HCT116 (cell line): ENCODE data around the gene OR2A14. TPM values are rescaled to one million over a fixed set of nuclear protein-coding genes. Genes with fewer than 3 reads are reported as not detected.

Experiments used
- ATAC-seq: fragments of 200-7000 bp; cut with Tn5 transposase; 2 replicates; pipeline ENCODE4 v1.9.1; 2020; ENCODE audit warnings: mild to moderate bottlenecking, moderate library complexity
- BruUV-seq: library from RNA; stranded (reverse); fragments of 400-500 nt; replicated peaks from 2 replicates; lab custom pipeline; 2021; lab: Mats Ljungman, UMichigan
- CTCF ChIA-PET: fragments of 300-600 bp; sonication (Branson Sonifier 250); formaldehyde crosslinking; loops from one replicate; lab custom pipeline; 2021; ENCODE audit warnings: antibody characterized with exemption; lab: Charles Lee
- POLR2A ChIA-PET: fragments of 300-600, 350-600 bp; sonication (Branson Sonifier 250); formaldehyde crosslinking; loops from one replicate; lab custom pipeline; 2021; ENCODE audit warnings: antibody characterized with exemption; lab: Charles Lee
- RAD21 ChIA-PET, 2 experiments: fragments of 300-600 bp; sonication (Branson Sonifier 250); formaldehyde crosslinking; loops; one replicate each; lab custom pipeline; 2023; ENCODE audit warnings: low total read pairs in 2 of 2; ENCODE audit not compliant: uncharacterized antibody in 2 of 2, unreplicated experiment in 2 of 2, low non-redundant PET in 1 of 2; lab: Charles Lee
- DNase-seq: peaks from one replicate; pipeline ENCODE4 v3.0.0-alpha.2; 2010; ENCODE audit warnings: low read depth, low spot score
- H2AFZ ChIP-seq: fragments of 200-600 bp; shearing (Covaris generic), sonication (generic); 2 replicates; pipeline ENCODE4 v1.6.1; 2017; ENCODE audit warnings: low read depth, mixed run types, mixed read lengths, antibody characterized with exemption, low read length; ENCODE audit not compliant: poor library complexity, severe bottlenecking
- H3K27ac ChIP-seq: 2 replicates; pipeline ENCODE4 v1.5.1; 2012; ENCODE audit warnings: low read depth, low read length
- H3K27me3 ChIP-seq: fragments of 200-600 bp; sonication (generic); 2 replicates; pipeline ENCODE4 v1.6.1; 2016; ENCODE audit warnings: mixed run types, low read length, mixed read lengths; ENCODE audit not compliant: insufficient read depth
- H3K36me3 ChIP-seq, 2 experiments: fragments of 200-500 bp in 1 of 2; fragments of 200-600 bp in 1 of 2; sonication (Bioruptor generic) in 1 of 2; sonication (generic) in 1 of 2; 2 replicates each; pipeline versions ENCODE4 v1.5.1 to v1.6.1; 2014 to 2016; ENCODE audit warnings: low read length in 2 of 2, inconsistent platforms in 1 of 2, mixed read lengths in 1 of 2, mixed run types in 1 of 2; ENCODE audit not compliant: insufficient read depth in 2 of 2, control insufficient read depth in 1 of 2
- H3K4me1 ChIP-seq, 2 experiments: fragments of 200-600 bp in 1 of 2; sonication (generic) in 1 of 2; 2 replicates each; pipeline versions ENCODE4 v1.5.1 to v1.6.1; 2012 to 2017; ENCODE audit warnings: low read length in 2 of 2, inconsistent platforms in 1 of 2, mild to moderate bottlenecking in 1 of 2, mixed read lengths in 1 of 2, mixed run types in 1 of 2, moderate library complexity in 1 of 2; ENCODE audit not compliant: insufficient read depth in 2 of 2, control insufficient read depth in 1 of 2
- H3K4me2 ChIP-seq: fragments of 200-600 bp; sonication (generic); 2 replicates; pipeline ENCODE4 v1.6.1; 2017; ENCODE audit warnings: mixed run types, low read length, mixed read lengths
- H3K4me3 ChIP-seq, 2 experiments: fragments of 200-600 bp in 1 of 2; sonication (generic) in 1 of 2; replicated peaks in 1 of 2; 2 replicates each; pipeline ENCODE4 v1.5.1; 2011 to 2016; ENCODE audit warnings: low read length in 2 of 2, control low read depth in 1 of 2, low read depth in 1 of 2, mild to moderate bottlenecking in 1 of 2, mixed read lengths in 1 of 2, mixed run types in 1 of 2
- H3K79me2 ChIP-seq: fragments of 200-600 bp; sonication (generic); 2 replicates; pipeline ENCODE4 v1.6.1; 2017; ENCODE audit warnings: mild to moderate bottlenecking, mixed run types, low read length, moderate library complexity, mixed read lengths; ENCODE audit not compliant: insufficient read depth
- H3K9ac ChIP-seq: fragments of 200-600 bp; sonication (generic); 2 replicates; pipeline ENCODE4 v1.6.1; 2016; ENCODE audit warnings: low read length, mixed read lengths
- H3K9me2 ChIP-seq: fragments of 200-600 bp; sonication (generic), shearing (Covaris generic); 2 replicates; pipeline ENCODE4 v1.6.1; 2017; ENCODE audit warnings: mixed run types, mild to moderate bottlenecking, moderate library complexity; ENCODE audit not compliant: insufficient read depth
- H3K9me3 ChIP-seq, 2 experiments: fragments of 200-500 bp in 1 of 2; fragments of 200-600 bp in 1 of 2; sonication (Bioruptor generic) in 1 of 2; sonication (generic) in 1 of 2; 2 replicates each; pipeline ENCODE4 v1.6.1; 2014 to 2017; ENCODE audit warnings: low read length in 2 of 2, mixed read lengths in 2 of 2, inconsistent platforms in 1 of 2, low read depth in 1 of 2, mild to moderate bottlenecking in 1 of 2, mixed run types in 1 of 2, moderate library complexity in 1 of 2; ENCODE audit not compliant: control insufficient read depth in 1 of 2, insufficient read depth in 1 of 2
- H4K20me1 ChIP-seq: fragments of 200-600 bp; sonication (generic), shearing (Covaris generic); 2 replicates; pipeline ENCODE4 v1.6.1; 2017; ENCODE audit warnings: mixed run types, mild to moderate bottlenecking, moderate library complexity; ENCODE audit not compliant: insufficient read depth
- CEBPB ChIP-seq: IDR thresholded peaks from 2 replicates; pipeline ENCODE4 v1.6.1; 2012; ENCODE audit warnings: low read depth
- ELF1 ChIP-seq: IDR thresholded peaks from 2 replicates; pipeline ENCODE4 v1.6.1; 2012; ENCODE audit warnings: low read depth, borderline replicate concordance
- EZH2phosphoT487 ChIP-seq: fragments of 200-600 bp; IDR thresholded peaks from 2 replicates; pipeline ENCODE4 v1.6.1; 2018; ENCODE audit warnings: antibody characterized with exemption, borderline replicate concordance
- FOSL1 ChIP-seq: IDR thresholded peaks from 2 replicates; pipeline ENCODE4 v1.6.1; 2012; ENCODE audit warnings: low read depth
- MAX ChIP-seq: IDR thresholded peaks from 2 replicates; pipeline ENCODE4 v1.6.1; 2012
- POLR2A ChIP-seq: IDR thresholded peaks from 2 replicates; pipeline ENCODE4 v1.7.0; 2011; ENCODE audit warnings: borderline replicate concordance; ENCODE audit not compliant: insufficient read depth, insufficient read length; ENCODE audit errors: extremely low read depth
- POLR2AphosphoS5 ChIP-seq: IDR thresholded peaks from 2 replicates; pipeline ENCODE4 v1.6.1; 2011; ENCODE audit warnings: mild to moderate bottlenecking, low read depth, low read length, moderate library complexity
- SRF ChIP-seq: IDR thresholded peaks from 2 replicates; pipeline ENCODE4 v1.6.1; 2012; ENCODE audit warnings: low read depth
- ZBTB33 ChIP-seq: IDR thresholded peaks from 2 replicates; pipeline ENCODE4 v1.6.1; 2011; ENCODE audit warnings: mild to moderate bottlenecking, low read length, moderate library complexity; ENCODE audit not compliant: insufficient replicate concordance; ENCODE audit errors: extremely low read depth
- ZNF274 ChIP-seq: fragments of 200-500 bp; sonication (Bioruptor generic); IDR thresholded peaks from 2 replicates; pipeline ENCODE4 v1.6.1; 2014; ENCODE audit warnings: mild to moderate bottlenecking, low read depth, low read length, inconsistent platforms
- intact Hi-C: fragments of 100-400 bp; cut with micrococcal nuclease; formaldehyde crosslinking; loops from 2 replicates; pipeline ENCODE4 v1.10.0; 2022
- total RNA-seq: library from RNA; stranded (reverse); gene quantifications from one replicate; pipeline ENCODE4 v1.2.1, GENCODE V29; 2021; ENCODE audit not compliant: unreplicated experiment

OR2A14 gene
- total RNA-seq, 1 experiment from 2014 or later, result not detected

DNA sequence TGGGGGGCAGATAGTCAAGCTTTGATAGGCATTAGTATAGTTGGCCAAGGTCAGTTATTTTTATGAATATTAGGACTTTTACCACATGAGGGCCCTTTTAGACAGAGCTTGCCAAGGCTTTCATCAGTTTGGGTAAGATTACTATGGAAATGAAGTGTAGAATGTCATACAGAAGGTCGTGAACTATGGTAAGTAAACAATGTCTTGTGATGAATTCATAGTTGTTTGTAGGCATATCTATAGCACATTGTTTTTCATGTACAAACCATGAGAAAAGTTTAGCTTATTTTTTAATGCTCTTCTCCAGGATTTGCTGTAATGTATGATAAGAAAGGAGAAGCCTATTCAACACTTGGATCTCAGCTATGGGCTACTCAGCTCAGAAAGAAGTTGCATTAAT lies 9.3 kb upstream of the OR2A14 start:
- Histone ChIP-seq H3K9ac (no peak overlapping the region), H3K27ac (no peak overlapping the region), H3K4me3 (no peak overlapping the region), H3K79me2 (no peaks in the 10 kb centered on the region), H3K36me3 (no peaks in the 10 kb centered on the region), H3K27me3 (no peaks in the 10 kb centered on the region), H3K4me1 (no peaks in the 10 kb centered on the region; a peak in 1 of 4 replicates), H3K9me2 (no peaks in the 10 kb centered on the region), H3K9me3 (no peaks in the 10 kb centered on the region), H4K20me1 (no peaks in the 10 kb centered on the region), H2AFZ (no peak overlapping the region), H3K4me2 (no peak overlapping the region)
- intact Hi-C loops, result no loop called here
- RAD21 ChIA-PET, result no interaction called here
- no TSS peak for BruUV-seq
- POLR2A ChIA-PET, result no interaction called here
- no peak for ATAC-seq
- no peak for TF ChIP-seq EZH2phosphoT487
- no peak for TF ChIP-seq CEBPB
- TF ChIP-seq MAX, result no peak
- no peak for TF ChIP-seq FOSL1
- no peak for TF ChIP-seq ZNF274
- TF ChIP-seq POLR2AphosphoS5, result no peak
- no peak for TF ChIP-seq POLR2A
- TF ChIP-seq SRF, result no peak
- no peak for TF ChIP-seq ZBTB33
- no peak for TF ChIP-seq ELF1
- CTCF ChIA-PET, result interaction anchor here (1.4 kb wide), 1 partner anchor 14 kb away, joined by 10 read pairs; no protein-coding TSS in a partner anchor
- no peak for DNase-seq
